Right renal pelvis (tissue), 4 donors: ENCODE measurements around the gene MDFIC. TPM values are rescaled to one million over a fixed set of nuclear protein-coding genes. Genes with fewer than 3 reads are reported as not detected.

ENCODE experiments used
- DNase-seq, 4 donors: peaks; one replicate each; pipeline ENCODE4 v3.0.0-alpha.2; 2013; ENCODE audit warnings: low read depth in 4 of 4, low spot score in 3 of 4, missing footprints in 1 of 4
- polyA plus RNA-seq, 4 donors: library from polyadenylated mRNA; unstranded; fragments of 120-200 nt; gene quantifications; one replicate each; pipeline ENCODE4 v1.2.1, GENCODE V29; 2013; ENCODE audit not compliant: insufficient read length in 4 of 4

Gene MDFIC
- polyA plus RNA-seq, 4 donors = 29.9 to 38.2 (median 32.9) TPM

- DNase-seq = no peak
Observed at GRCh38 chr7:114924038-114924712, 2.3 kb downstream of the MDFIC start.

GRCh38 chr7:114925434-114925833 lies 3.5 kb downstream of the MDFIC start:
- no peak for DNase-seq

GRCh38 chr7:114928060-114928459 lies 6.2 kb downstream of the MDFIC start:
- no peak for DNase-seq

GRCh38 chr7:114929570-114929969 lies 7.7 kb downstream of the MDFIC start:
- no peak for DNase-seq

GRCh38 chr7:114930107-114930661 lies 8.3 kb downstream of the MDFIC start:
- DNase-seq = no peak

- no peak for DNase-seq
Observed at GRCh38 chr7:114930829-114931655, 9.1 kb downstream of the MDFIC start.

- no peak for DNase-seq
Observed at GRCh38 chr7:114931656-114932011, 9.7 kb downstream of the MDFIC start.

- DNase-seq = no peak
Observed at GRCh38 chr7:114932991-114933390, 11.1 kb downstream of the MDFIC start.

- DNase-seq = no peak
Observed at GRCh38 chr7:114933658-114934057, 11.8 kb downstream of the MDFIC start.

GRCh38 chr7:114934086-114934485 lies 12.2 kb downstream of the MDFIC start:
- DNase-seq = no peak

GRCh38 chr7:114934713-114935112 lies 12.8 kb downstream of the MDFIC start:
- DNase-seq = no peak

GRCh38 chr7:114936471-114936870 lies 14.6 kb downstream of the MDFIC start:
- DNase-seq = no peak

GRCh38 chr7:114937446-114937845 lies 15.6 kb downstream of the MDFIC start:
- DNase-seq = no peak

GRCh38 chr7:114938785-114939184 lies 16.9 kb downstream of the MDFIC start:
- DNase-seq = no peak

- DNase-seq = no peak
Observed at GRCh38 chr7:114939484-114940097, 17.7 kb downstream of the MDFIC start.

GRCh38 chr7:114940220-114940619 lies 18.3 kb downstream of the MDFIC start:
- DNase-seq = no peak

- no peak for DNase-seq
Observed at GRCh38 chr7:114941692-114942091, 19.8 kb downstream of the MDFIC start.

GRCh38 chr7:114942446-114943175 lies 20.7 kb downstream of the MDFIC start:
- no peak for DNase-seq

- no peak for DNase-seq
Observed at GRCh38 chr7:114943530-114943929, 21.6 kb downstream of the MDFIC start.

- no peak for DNase-seq
Observed at GRCh38 chr7:114943953-114944744, 22.3 kb downstream of the MDFIC start.
